GM19324 (cell line): ENCODE measurements around the gene OR2B2.

ENCODE experiments used
- ATAC-seq: cut with Tn5 transposase; IDR thresholded peaks from one replicate; pipeline ENCODE4 v1.9.1; 2021; ENCODE audit warnings: mild to moderate bottlenecking, moderate library complexity; ENCODE audit not compliant: unreplicated experiment, low FRiP score

OR2B2 gene

DNA sequence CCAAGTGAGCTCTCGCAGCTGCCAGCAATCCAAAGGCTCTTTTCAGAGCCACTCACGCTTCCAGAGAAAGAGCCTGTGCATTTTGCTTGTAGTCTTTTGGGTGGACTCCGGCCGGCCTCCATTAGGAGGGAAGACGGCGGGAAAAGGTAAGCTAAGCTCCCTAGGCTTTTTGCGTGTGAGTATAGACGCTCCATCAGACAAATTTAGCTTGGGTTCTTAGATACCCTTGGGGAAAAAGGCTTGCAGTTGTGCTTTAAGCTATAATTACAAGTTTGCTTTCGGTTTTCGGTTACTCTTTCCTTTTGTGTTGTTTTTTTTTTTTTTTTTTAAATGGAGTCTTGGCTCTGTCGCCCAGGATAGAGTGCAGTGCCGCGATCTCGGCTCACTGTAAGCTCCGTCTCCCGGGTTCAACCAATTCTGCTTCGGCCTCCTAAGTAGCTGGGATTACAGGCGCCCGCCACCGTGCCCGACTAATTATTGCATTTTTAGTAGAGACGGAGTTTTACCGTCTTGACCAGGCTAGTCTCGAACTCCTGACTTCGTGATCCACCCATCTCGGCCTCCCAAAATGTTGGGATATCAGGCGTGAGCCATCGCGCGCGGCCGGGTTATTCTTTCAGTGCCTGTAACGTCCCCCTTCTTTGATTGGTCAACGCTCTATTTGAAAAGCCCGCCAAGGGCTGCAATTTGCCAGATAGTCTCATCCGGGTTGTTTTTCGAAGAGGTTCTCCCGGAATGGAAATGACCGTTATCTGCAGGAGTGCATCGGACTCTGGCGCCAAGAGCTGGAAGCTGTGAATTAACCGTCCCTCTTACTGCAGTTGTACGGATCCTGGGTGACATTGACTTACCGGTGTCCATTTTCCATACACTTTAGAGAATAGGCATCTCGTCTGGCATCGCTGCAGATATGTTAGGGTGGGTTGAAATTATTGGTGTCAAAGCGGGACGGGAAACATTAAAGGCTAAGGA is 18.1 kb downstream of the OR2B2 start:
- no peak for ATAC-seq

DNA sequence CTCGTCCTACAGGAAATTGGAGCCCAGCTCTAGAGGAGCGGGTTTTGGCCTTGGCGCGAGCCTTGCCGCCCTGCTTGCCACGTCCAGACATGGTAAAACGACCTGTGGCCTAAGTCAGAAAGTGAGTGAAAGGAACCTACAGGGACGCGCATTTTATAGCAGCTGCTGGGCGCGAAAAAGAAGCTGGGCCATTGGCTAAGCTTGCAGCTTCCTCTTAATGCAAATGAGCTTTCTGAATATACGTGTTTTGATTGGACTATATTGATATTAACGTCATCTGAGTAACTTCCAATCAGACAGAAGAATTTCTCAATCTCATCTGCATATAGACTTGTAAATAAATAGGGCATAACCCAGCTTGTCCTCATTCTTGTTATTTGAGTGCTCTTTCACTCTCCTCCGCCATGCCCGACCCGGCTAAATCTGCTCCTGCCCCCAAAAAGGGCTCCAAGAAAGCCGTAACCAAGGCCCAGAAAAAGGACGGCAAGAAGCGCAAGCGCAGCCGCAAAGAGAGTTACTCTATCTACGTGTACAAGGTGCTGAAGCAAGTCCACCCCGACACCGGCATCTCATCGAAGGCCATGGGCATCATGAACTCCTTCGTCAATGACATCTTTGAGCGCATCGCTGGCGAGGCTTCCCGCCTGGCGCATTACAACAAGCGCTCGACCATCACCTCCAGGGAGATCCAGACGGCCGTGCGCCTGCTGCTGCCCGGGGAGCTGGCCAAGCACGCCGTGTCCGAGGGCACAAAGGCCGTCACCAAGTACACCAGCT is 18.9 kb downstream of the OR2B2 start:
- peak; percentile 54 for ATAC-seq

DNA sequence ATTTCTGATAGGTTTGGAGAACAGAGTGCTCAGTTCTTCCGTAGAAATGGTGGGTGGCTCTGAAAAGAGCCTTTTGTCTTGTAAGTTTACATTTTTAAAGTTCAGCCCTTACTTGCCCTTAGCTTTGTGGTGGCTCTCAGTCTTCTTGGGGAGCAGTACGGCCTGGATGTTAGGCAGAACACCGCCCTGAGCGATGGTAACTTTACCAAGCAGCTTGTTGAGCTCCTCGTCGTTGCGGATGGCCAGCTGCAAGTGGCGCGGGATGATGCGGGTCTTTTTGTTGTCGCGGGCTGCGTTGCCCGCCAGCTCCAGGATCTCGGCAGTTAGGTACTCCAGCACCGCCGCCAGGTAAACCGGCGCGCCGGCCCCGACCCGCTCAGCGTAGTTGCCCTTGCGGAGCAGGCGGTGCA is 19.5 kb downstream of the OR2B2 start:
- no peak for ATAC-seq

DNA sequence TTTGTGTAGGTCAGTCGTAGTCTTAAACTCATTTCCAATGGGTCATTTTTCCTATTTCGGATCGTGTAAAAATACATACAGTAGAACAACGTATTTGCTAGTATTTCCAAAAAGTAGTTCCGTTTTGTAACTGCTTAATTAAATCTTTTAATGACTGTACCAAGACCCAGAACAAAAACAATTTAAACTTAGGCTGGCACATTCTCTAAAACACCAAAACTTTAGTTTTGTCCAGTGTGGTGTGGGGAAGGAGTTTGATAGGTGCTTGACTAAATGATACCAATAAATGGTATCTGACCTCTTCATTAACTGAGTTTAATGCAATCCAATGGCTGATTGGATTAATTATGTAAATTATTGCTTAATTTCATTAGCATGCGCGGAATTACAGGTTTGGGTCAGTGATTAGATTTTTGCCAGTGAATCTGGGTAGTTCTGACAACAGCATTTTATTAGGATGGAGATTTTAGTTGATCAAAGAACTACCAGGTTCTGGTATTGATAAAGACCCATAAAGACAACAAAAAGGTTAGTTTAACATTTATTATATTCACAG is 20.8 kb downstream of the OR2B2 start:
- no peak for ATAC-seq

DNA sequence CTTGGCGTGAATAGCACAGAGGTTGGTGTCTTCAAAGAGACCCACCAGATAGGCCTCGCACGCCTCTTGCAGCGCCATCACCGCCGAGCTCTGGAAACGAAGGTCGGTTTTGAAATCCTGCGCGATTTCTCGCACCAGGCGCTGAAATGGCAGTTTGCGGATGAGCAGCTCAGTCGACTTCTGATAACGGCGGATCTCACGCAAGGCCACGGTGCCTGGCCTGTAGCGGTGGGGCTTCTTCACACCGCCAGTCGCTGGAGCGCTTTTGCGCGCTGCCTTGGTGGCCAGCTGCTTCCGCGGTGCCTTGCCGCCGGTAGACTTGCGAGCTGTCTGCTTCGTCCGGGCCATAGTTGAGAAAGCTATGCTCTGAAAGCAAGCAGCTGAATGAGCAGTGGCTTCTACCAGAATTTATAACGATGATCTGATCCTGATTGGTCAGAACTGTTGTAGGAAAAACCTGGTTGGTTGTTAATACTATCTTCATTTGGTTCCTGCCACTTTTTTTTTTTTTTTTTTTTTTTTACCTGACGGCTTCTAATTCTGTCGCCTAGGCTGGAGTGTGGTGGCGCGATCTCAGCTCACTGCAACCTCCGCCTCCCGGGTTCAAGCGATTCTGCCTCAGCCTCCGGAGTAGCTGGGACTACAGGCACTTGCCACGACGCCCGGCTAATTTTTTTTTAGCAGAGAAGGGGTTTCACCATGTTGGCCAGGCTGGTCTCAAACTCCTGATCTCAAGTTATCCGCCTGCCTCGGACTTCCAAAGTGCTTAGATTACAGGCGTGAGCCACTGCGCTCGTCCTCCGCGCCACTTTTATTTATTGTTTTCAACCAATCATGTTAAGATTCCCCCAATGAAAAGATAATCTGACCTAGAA is 21.5 kb downstream of the OR2B2 start:
- ATAC-seq = peak; percentile 46

DNA sequence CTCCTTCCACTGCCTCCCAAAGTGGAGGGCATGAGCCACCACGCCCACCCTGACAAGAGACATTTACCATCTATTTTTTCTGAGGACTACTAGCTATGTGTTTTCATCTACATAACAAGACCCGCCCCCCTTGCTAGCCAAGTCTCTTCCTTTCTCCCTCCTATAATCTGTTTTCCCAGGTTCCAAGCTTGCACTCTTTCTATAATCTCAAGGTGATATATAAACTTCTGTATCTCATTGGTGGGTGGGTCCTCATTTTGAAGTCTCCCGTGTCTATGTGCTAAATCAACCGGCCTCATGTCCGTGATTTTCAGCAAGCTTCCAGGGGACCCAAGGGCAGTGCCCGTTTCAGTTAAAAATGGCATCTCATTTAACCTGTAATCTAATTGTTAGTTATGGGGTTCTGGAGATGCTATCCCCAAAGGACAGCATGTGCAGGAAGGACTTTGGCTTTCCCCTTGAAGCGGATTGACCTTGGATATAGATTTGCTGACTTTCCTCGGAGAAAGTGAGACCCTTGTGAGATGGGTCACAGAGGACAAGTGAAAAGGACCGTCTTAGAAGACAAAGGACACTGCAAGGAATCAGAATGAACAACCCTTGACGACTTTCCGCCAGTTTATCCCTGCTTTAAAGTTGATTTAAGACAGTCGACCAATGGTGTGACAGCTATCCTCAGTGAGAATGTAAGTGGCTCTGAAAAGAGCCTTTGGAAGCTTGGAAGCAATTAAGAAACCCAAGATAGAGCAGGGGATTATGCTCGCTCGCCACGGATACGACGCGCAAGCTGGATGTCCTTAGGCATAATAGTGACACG is 22.4 kb downstream of the OR2B2 start:
- no peak for ATAC-seq

DNA sequence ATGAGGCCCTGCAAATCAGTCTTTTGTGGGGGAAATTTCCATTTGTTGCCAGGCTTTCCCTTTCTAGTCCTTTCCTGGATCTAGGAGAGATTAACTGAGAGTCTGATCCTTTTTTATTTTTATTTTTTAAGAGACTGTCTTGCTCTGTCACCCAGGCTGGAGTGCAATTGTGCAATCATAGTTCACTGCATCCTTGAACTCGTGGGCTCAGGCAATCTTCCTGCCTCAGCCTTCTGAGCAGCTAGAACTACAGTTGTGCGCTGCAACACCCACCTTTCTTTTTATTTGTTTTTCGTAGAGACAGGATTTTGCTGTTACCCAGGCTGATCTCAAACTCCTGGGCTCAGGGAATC is 22.9 kb downstream of the OR2B2 start:
- ATAC-seq = no peak

DNA sequence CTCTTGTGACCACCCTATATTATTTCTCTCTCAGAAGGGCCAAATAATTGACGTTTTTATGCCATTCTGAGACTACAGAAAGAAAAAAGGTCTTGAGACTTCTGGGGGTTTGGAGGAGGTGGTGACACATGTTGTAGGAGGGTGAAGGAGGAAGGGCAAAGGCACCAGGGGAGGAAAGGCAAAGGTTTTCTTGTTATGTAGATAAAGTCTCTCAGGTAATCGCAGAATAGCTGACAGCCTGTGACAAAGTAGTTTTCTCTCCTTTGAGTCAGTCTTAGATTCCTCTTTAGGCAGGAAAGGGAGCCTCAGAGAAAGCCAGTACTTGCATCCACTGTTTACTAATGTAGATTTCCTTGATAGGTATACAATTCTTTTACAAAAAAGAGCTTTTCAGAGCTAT is 23.6 kb downstream of the OR2B2 start:
- no peak for ATAC-seq

DNA sequence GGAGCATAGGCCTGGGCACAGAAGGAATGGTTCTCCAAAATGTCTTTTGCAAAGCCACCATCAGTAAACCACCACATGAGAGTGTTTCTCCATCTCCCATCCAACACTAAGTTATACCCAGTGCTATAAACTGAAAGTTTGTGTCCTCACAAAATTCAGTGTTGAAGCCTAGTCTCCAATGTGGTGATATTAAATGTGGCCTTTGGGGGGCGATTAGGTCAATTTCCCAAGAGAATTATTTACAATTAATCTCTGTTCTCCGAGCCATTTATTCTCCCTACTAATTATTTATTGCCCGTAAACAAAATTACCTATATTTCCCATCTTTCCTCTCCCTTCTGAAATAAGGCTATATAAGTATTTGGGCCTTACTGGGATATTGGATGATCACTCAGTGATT is 26.1 kb downstream of the OR2B2 start:
- ATAC-seq = no peak

DNA sequence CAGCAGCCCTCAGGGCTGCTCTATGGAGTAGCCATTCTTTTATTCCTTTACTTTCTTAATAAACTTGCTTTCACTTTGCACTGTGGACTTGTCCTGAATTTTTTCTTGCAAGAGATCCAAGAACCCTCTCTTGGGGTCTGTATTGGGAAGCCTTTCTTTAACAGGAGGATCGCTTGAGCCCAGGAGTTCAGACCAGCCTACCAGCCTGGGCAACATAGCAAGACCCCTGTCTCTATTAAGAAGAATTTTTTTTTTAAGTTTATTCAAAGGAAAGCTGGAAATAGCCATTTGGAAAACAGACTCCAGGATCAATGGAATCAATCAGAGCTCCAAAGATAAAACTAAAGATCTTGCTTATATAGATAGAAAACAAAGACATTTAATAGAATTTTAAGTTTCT is 29.1 kb downstream of the OR2B2 start:
- no peak for ATAC-seq

DNA sequence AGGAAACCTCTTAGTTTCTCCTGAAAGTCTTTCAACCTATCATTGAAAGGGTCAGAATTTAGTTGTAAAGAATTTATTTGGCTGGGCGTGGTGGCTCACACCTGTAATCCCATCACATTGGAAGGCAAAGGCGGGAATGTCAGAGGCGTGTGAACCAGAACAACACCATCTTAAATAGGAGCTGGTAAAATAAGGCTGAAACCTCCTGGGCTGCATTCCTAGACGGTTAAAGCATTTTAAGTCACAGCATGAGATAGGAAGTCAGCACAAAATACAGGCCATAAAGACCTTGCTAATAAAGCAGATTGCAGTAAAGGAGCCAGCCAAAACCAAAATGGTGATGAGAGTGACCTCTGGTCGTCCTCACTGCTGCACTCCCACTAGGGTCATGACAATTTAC is 29.6 kb downstream of the OR2B2 start:
- no peak for ATAC-seq

DNA sequence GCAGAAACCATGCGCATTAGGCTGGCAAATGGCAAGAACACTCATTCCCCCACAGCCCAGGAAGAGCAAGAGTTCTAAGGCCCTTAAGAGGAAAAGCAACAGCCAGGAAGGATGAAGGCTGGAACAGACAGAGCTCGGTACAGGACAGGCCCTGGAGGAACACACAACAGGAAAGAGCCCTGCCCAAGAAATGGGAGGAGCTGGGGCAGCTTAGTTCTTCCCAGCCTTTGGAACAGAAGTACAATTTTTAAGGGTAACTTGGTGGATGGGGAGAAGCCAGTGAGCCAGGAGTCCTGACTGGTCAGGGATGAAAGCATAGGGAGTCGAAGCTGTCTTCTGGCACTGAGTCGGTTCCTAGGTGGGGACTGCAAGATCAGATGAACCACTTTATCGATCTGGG is 32.4 kb downstream of the OR2B2 start:
- ATAC-seq = no peak

DNA sequence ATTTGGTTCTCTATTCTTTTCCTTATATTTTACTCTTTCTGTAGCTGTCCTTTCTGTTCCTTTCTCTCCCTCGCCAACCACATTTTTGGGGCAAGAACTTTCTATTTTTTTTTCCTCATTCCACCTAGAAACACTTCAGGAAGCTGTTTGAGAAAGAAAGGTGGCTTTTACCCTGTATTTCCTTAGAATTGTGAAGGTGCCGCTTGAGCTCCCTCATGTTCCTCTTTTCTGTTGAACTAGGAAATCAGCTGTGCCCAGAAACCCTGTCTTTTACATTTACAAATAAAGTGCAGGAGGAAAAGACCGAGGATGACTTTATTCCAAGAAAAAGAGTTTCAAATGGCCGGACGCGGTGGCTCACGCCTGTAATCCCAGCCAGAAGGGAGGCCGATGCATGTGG is 38.2 kb downstream of the OR2B2 start:
- no peak for ATAC-seq

DNA sequence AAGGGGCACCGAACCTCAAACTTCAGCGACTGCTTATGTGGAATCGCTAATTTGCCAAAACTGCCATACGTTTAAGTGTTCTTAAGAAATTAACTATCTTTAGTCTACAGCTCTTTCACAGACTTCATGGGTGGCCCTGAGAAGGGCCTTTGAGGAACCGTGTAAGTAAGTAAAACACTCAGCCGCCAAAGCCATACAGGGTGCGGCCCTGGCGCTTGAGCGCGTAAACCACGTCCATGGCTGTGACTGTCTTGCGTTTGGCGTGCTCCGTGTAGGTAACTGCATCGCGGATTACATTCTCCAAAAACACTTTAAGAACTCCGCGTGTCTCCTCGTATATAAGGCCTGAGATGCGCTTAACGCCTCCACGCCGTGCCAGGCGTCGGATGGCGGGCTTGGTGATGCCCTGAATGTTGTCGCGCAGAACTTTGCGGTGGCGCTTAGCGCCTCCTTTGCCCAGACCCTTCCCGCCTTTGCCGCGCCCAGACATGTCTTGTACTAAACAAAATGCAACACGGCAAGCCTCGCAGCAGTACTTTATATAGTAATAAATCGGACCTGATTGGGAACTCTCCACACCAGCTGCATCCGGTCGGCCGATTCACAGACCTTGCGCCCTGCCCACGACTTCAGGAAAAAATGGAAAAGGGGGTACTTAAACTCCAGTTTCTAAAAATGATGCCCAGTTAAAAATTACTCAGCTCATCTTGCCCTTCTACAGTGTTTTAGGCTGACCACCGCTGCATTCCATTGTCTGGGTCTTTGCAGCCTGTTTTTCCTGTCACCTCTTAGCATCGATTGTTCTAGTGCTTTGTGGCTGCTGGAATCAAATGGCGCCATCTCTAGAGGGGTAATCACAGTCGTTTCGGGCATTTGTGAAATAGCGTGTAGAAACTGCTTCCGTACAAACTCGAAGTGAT is 38.9 kb downstream of the OR2B2 start:
- ATAC-seq = peak; percentile 35

DNA sequence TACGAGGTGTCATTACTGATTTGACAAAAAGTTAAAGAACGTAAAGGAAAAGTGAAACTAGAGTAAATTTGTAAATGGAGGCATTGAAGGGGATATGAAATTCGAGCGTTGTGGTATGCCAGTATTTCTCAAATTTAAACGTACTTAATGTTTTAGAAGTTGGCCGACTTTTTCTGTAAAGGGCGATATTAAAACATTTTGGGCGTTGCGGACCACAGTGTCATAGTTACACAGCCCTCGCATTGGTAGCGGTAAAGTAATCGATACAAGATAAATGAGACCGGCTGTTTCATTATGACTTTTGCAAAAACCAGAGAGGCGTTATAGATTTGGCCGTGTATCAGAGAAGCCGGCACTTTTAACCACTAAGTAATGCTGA is 39.6 kb downstream of the OR2B2 start:
- ATAC-seq = peak; percentile 23

DNA sequence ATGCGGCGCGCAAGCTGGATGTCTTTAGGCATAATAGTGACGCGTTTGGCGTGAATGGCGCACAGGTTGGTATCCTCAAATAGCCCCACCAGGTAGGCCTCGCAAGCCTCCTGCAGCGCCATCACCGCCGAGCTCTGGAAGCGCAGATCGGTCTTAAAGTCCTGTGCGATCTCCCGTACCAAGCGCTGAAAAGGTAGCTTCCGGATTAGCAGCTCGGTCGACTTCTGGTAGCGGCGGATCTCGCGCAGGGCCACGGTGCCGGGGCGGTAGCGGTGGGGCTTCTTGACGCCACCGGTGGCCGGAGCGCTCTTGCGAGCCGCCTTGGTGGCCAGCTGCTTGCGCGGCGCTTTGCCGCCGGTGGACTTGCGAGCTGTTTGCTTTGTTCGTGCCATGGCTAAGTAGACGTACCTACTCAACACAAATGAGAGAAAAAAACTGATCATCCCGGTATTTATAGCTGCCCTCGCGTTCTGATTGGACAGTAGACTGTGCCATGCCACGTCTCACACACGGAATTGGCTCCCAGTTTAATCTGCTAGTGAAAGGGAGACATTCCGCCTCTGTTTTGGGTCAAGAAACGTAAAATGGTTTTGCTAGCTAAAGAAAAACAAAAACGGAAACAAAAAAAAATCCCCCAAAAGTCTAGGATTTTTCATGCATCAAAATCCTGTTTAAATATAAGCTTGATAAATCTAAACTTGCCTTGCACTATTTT is 40.1 kb downstream of the OR2B2 start:
- ATAC-seq = peak; percentile 61

DNA sequence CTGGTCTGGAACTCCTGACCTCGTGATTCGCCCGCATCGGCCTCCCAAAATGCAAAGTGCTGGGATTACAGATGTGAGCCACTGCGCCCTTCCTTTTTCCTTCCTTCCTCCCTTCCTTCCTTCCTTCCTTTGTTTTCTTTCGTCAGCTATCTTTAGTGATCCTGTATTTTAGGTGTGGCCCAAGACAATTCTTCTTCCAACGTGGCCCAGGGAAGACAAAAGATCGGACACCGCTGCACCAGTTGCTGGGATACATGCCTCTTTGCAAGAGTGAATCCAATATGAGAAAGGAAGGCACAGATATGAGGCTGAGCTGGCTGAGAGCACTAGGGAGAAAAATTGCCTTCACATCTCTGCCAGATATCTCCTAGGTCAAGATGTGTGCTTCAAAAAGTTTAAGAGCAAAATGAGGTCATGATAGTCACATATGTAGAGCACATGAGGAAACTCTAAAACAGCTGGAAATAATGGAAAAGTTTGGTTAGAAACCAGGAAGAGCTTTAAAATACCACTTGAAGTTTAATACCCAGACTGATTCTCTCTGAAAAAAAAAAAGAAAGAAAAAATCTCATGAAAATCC is 41.8 kb downstream of the OR2B2 start:
- ATAC-seq = no peak

DNA sequence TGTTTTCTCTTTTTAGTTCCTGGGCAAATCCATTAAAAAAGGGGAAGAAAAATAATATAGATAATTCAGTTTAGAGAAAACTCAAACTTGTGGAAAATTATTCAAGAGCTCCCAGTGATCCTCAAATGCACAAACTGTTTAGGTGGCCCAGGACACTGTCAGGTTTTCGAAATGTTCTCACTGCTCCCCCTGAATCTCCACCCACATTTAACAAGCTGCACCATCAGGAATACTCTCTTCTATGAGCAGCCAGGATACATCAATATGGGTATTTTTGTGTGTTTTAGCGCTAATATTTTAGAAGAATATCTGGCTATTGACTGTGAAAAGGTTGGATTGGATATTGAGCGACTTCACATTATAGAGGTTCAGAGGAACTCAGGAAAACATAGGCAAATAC is 43.9 kb downstream of the OR2B2 start:
- no peak for ATAC-seq
